Measurements from ENCODE around the gene ZCCHC7. TPM values are rescaled to one million over a fixed set of nuclear protein-coding genes. Genes with fewer than 3 reads are reported as not detected.

The ZCCHC7 gene
- total and polyA plus RNA-seq, 4 donors = 3.3 to 9.7 (median 7.6) TPM

DNA sequence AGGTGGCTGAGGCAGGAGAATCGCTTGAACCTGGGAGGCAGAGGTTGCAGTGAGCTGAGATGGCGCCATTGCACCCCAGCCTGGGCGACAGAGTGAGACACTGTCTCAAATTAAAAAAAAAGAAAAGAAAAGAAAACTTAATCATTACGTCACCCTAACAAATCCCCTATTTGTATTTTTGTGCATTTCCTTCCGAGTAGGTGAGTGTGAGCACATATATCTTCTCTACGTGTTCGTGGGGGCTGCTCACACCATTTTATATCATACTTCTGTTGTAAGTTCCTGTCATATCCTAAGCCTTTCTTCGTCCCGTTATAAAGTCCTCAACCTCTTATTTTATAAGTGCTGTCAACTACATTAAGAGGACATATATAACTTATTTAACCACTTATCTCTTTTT lies 260.2 kb downstream of the ZCCHC7 start:
- WGBS = 93% methylated on average over 9 of the region's 9 CpGs
- Histone ChIP-seq H3K9ac (ENCODE audit: low read depth in 1 of 2, low read length in 2 of 2) (no peak overlapping the region), H3K27ac (ENCODE audit: low read depth in 1 of 2, low read length in 2 of 2) (no peak overlapping the region), H3K4me3 (ENCODE audit: low read depth in 1 of 3, low read length in 3 of 3) (no peak overlapping the region), H3K9me3 (ENCODE audit: control insufficient read depth in 4 of 4, low read length in 3 of 4) (peaks cover 0 to 2% (median 0%) of the 10 kb centered on the region in 4 donors), H3K4me1 (ENCODE audit: control insufficient read depth in 4 of 4, insufficient read depth in 4 of 4, low read length in 3 of 4) (no peaks in the 10 kb centered on the region), H3K27me3 (ENCODE audit: control insufficient read depth in 4 of 4, insufficient read depth in 4 of 4, low read length in 3 of 4) (no peaks in the 10 kb centered on the region), H3K36me3 (ENCODE audit: control insufficient read depth in 4 of 4, insufficient read depth in 3 of 4, low read depth in 1 of 4, low read length in 3 of 4) (no peaks in the 10 kb centered on the region)
- no peak for DNase-seq (ENCODE audit: low spot score)
- TF ChIP-seq HNF4G (IDR thresholded peaks at IDR 0.05) (no peak), FOXA1 (IDR thresholded peaks at IDR 0.05) (no peak)
- TF ChIP-seq, protein P1, sequence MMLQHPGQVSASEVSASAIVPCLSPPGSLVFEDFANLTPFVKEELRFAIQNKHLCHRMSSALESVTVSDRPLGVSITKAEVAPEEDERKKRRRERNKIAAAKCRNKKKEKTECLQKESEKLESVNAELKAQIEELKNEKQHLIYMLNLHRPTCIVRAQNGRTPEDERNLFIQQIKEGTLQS (IDR thresholded peaks at IDR 0.05) = no peak

DNA sequence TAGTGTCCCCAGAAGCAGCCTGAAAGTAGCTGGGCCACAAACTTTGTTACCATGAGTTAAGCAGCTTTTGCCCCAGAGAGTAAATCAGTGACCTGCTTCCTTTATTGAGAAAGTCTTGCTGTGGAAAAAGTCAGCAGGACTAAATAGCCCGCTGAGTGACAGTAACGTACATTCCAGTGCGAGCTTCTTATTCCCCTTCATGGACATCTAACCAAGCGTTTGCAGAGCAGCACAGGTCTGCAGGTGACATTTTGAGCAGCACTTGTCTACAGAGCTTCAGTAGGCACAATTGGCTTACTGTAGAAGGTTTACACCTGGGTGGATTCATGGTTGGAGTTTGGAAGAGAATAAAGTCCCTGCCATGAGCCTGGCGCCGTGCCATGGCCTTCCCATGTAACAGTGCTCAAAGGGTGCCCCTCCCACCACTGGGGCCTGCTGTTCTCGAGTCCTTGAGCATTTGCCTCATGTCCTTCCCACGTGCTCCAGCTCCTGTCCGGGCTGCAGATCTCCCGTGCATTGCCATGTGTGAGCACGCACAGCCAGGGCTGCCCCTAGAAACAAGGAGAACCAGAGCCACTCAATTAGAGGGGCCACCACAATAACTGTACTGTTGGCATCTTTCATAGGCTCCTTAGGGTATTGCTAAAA lies 260.8 kb downstream of the ZCCHC7 start:
- no peak overlapping the region for H3K9ac ChIP-seq (ENCODE audit: low read depth in 1 of 2, low read length in 2 of 2)
- H3K4me3 ChIP-seq (ENCODE audit: low read depth in 1 of 3, low read length in 3 of 3) = no peak overlapping the region
- no peaks in the 10 kb centered on the region for H3K27me3 ChIP-seq (ENCODE audit: control insufficient read depth in 4 of 4, insufficient read depth in 4 of 4, low read length in 3 of 4)
- peaks cover 0 to 2% (median 0%) of the 10 kb centered on the region in 4 donors for H3K9me3 ChIP-seq (ENCODE audit: control insufficient read depth in 4 of 4, low read length in 3 of 4)
- no peak overlapping the region for H3K27ac ChIP-seq (ENCODE audit: low read depth in 1 of 2, low read length in 2 of 2)
- DNase-seq (ENCODE audit: low spot score) = no peak
- TF ChIP-seq NR2F2 (IDR thresholded peaks at IDR 0.05) (no peak), FOXA1 (IDR thresholded peaks at IDR 0.05) (no peak), RAD21 (IDR thresholded peaks at IDR 0.05) (no peak), GABPA (IDR thresholded peaks at IDR 0.05 in 1 of 2, conservative IDR thresholded peaks at IDR 0.05 in 1 of 2) (no peak), HNF4G (IDR thresholded peaks at IDR 0.05) (no peak)
- TF ChIP-seq, protein P2, sequence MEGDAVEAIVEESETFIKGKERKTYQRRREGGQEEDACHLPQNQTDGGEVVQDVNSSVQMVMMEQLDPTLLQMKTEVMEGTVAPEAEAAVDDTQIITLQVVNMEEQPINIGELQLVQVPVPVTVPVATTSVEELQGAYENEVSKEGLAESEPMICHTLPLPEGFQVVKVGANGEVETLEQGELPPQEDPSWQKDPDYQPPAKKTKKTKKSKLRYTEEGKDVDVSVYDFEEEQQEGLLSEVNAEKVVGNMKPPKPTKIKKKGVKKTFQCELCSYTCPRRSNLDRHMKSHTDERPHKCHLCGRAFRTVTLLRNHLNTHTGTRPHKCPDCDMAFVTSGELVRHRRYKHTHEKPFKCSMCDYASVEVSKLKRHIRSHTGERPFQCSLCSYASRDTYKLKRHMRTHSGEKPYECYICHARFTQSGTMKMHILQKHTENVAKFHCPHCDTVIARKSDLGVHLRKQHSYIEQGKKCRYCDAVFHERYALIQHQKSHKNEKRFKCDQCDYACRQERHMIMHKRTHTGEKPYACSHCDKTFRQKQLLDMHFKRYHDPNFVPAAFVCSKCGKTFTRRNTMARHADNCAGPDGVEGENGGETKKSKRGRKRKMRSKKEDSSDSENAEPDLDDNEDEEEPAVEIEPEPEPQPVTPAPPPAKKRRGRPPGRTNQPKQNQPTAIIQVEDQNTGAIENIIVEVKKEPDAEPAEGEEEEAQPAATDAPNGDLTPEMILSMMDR (IDR thresholded peaks at IDR 0.05; ENCODE audit: low read depth, low read length, missing input control) = no peak
- TF ChIP-seq, protein P1 (IDR thresholded peaks at IDR 0.05) = no peak
- TF ChIP-seq, protein P3, sequence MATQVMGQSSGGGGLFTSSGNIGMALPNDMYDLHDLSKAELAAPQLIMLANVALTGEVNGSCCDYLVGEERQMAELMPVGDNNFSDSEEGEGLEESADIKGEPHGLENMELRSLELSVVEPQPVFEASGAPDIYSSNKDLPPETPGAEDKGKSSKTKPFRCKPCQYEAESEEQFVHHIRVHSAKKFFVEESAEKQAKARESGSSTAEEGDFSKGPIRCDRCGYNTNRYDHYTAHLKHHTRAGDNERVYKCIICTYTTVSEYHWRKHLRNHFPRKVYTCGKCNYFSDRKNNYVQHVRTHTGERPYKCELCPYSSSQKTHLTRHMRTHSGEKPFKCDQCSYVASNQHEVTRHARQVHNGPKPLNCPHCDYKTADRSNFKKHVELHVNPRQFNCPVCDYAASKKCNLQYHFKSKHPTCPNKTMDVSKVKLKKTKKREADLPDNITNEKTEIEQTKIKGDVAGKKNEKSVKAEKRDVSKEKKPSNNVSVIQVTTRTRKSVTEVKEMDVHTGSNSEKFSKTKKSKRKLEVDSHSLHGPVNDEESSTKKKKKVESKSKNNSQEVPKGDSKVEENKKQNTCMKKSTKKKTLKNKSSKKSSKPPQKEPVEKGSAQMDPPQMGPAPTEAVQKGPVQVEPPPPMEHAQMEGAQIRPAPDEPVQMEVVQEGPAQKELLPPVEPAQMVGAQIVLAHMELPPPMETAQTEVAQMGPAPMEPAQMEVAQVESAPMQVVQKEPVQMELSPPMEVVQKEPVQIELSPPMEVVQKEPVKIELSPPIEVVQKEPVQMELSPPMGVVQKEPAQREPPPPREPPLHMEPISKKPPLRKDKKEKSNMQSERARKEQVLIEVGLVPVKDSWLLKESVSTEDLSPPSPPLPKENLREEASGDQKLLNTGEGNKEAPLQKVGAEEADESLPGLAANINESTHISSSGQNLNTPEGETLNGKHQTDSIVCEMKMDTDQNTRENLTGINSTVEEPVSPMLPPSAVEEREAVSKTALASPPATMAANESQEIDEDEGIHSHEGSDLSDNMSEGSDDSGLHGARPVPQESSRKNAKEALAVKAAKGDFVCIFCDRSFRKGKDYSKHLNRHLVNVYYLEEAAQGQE (IDR thresholded peaks at IDR 0.05) = no peak
- WGBS = 93% methylated on average over 11 of the region's 11 CpGs
- H3K36me3 ChIP-seq (ENCODE audit: control insufficient read depth in 4 of 4, insufficient read depth in 3 of 4, low read depth in 1 of 4, low read length in 3 of 4) = no peaks in the 10 kb centered on the region
- no peaks in the 10 kb centered on the region for H3K4me1 ChIP-seq (ENCODE audit: control insufficient read depth in 4 of 4, insufficient read depth in 4 of 4, low read length in 3 of 4)
